HepG2 (cell line): ENCODE results near the gene ZCCHC8. TPM values are rescaled to one million over a fixed set of nuclear protein-coding genes. Genes with fewer than 3 reads are reported as not detected.

ENCODE experiments used
- ARHGAP35 ChIP-seq: sonication (generic); formaldehyde crosslinking; IDR thresholded peaks from 2 replicates; pipeline ENCODE4 v1.9.0; 2022; ENCODE audit warnings: mild to moderate bottlenecking, inconsistent platforms, moderate library complexity, missing genetic modification reagents, borderline replicate concordance
- ARID5B ChIP-seq: IDR thresholded peaks from 2 replicates; pipeline ENCODE4 v1.4.0; 2020; ENCODE audit warnings: mild to moderate bottlenecking, missing genetic modification reagents
- CBFB ChIP-seq: sonication (generic); formaldehyde crosslinking; IDR thresholded peaks from 2 replicates; pipeline ENCODE4 v1.4.0; 2020; ENCODE audit warnings: missing genetic modification reagents
- ESRRA ChIP-seq: sonication (generic); formaldehyde crosslinking; IDR thresholded peaks from 2 replicates; pipeline ENCODE4 v1.5.1; 2020; ENCODE audit warnings: mild to moderate bottlenecking, low read depth, missing genetic modification reagents
- HNRNPL ChIP-seq: fragments of 200-400 bp; formaldehyde crosslinking; IDR thresholded peaks from 2 replicates; pipeline ENCODE4 v1.6.1; 2017; ENCODE audit warnings: mild to moderate bottlenecking, low read depth, low read length
- MAZ ChIP-seq, 2 experiments: sonication (generic) in 1 of 2; formaldehyde crosslinking in 1 of 2; IDR thresholded peaks; 2 replicates each; pipeline versions ENCODE4 v1.5.0 to v1.6.1; 2012 to 2020; ENCODE audit warnings: low read depth in 2 of 2, mild to moderate bottlenecking in 2 of 2, borderline replicate concordance in 1 of 2, improper control_type of control experiment in 1 of 2, low read length in 1 of 2, missing genetic modification reagents in 1 of 2, moderate library complexity in 1 of 2
- SMAD3 ChIP-seq: sonication (generic); formaldehyde crosslinking; IDR thresholded peaks from 2 replicates; pipeline ENCODE4 v1.4.0; 2020; ENCODE audit warnings: missing genetic modification reagents
- SRF ChIP-seq: IDR thresholded peaks from 2 replicates; pipeline ENCODE4 v1.6.1; 2011; ENCODE audit warnings: mild to moderate bottlenecking, low read depth, low read length, moderate library complexity
- ZBTB25 ChIP-seq: IDR thresholded peaks from 2 replicates; pipeline ENCODE4 v1.6.1; 2018; ENCODE audit warnings: missing genetic modification reagents
- ZNF10 ChIP-seq: sonication (generic); formaldehyde crosslinking; IDR thresholded peaks from 2 replicates; pipeline ENCODE4 v1.4.0; 2020; ENCODE audit warnings: mild to moderate bottlenecking, low read depth, missing genetic modification reagents, borderline replicate concordance
- ZNF543 ChIP-seq: sonication (generic); formaldehyde crosslinking; IDR thresholded peaks from 2 replicates; pipeline ENCODE4 v1.4.0; 2020; ENCODE audit warnings: mild to moderate bottlenecking, missing genetic modification reagents
- ZNF614 ChIP-seq: IDR thresholded peaks from 2 replicates; pipeline ENCODE4 v1.6.1; 2018; ENCODE audit warnings: missing biosample characterization, missing genetic modification reagents, inconsistent platforms, borderline replicate concordance
- polyA plus RNA-seq, 8 experiments: library from polyadenylated mRNA; depleted of rRNA in 3 of 8; stranded (reverse) in 7 of 8; unstranded in 1 of 8; fragments of >200 nt; fragmentation: Illumina TruSeq in 4 of 8; extraction: Trizol in 4 of 8; gene quantifications; 2 replicates each; pipeline versions ENCODE4 v1.2.1 to v1.2.3, GENCODE V29; 2011 to 2016; ENCODE audit warnings: low read depth in 4 of 8, missing spikeins in 1 of 8, mixed read lengths in 1 of 8; ENCODE audit not compliant: insufficient read depth in 1 of 8
- total RNA-seq, 5 experiments: library from RNA; depleted of rRNA; stranded (reverse); fragments of >200 nt; fragmentation: Illumina TruSeq; extraction: Trizol; gene quantifications; 2 replicates each; pipeline ENCODE4 v1.2.3, GENCODE V29; 2016; ENCODE audit warnings: low read depth in 1 of 5
- TF ChIP-seq, protein P1 (sequence below): sonication (generic); formaldehyde crosslinking; IDR thresholded peaks from 2 replicates; pipeline ENCODE4 v1.4.0; 2020; ENCODE audit warnings: missing genetic modification reagents
- TF ChIP-seq, protein P2 (sequence below): sonication (generic); formaldehyde crosslinking; IDR thresholded peaks from 2 replicates; pipeline ENCODE4 v1.4.0; 2020; ENCODE audit warnings: mild to moderate bottlenecking, missing genetic modification reagents
- TF ChIP-seq, protein P3 (sequence below): sonication (generic); formaldehyde crosslinking; IDR thresholded peaks from 2 replicates; pipeline ENCODE4 v1.8.1; 2023; ENCODE audit warnings: mild to moderate bottlenecking, missing genetic modification reagents, borderline replicate concordance
- TF ChIP-seq, protein P4 (sequence below): IDR thresholded peaks from 2 replicates; pipeline ENCODE4 v1.6.1; 2016; ENCODE audit warnings: low read depth

ZCCHC8 gene
- total and polyA plus RNA-seq, 2 of the 13 experiments (the other 11 are each of a cell fraction or from before 2014, with no cell fraction given) = 18.6 to 20.9 TPM

- TF ChIP-seq ESRRA (CRISPR knock-in tag) (peak; percentile 44; the same call in 1 of the 2 replicates), ZNF10 (CRISPR knock-in tag) (no peak), ZNF543 (CRISPR knock-in tag) (no peak), ARID5B (CRISPR knock-in tag) (peak; percentile 97), CBFB (no peak), HNRNPL (no peak), ZBTB25 (CRISPR knock-in tag) (peak; percentile 62; the same call in 1 of the 2 replicates), ZNF614 (CRISPR knock-in tag) (peak; percentile 71), ARHGAP35 (CRISPR knock-in tag) (no peak), MAZ (IDR thresholded peaks at IDR 0.05; ENCODE audit: borderline replicate concordance, low read depth, low read length) (no peak), MAZ (CRISPR knock-in tag; IDR thresholded peaks at IDR 0.05; ENCODE audit: low read depth) (no peak), SRF (no peak), SMAD3 (CRISPR knock-in tag) (0 out of 2 replicates have a peak, but pooled peaks have one; percentile 75)
- TF ChIP-seq, protein P1, sequence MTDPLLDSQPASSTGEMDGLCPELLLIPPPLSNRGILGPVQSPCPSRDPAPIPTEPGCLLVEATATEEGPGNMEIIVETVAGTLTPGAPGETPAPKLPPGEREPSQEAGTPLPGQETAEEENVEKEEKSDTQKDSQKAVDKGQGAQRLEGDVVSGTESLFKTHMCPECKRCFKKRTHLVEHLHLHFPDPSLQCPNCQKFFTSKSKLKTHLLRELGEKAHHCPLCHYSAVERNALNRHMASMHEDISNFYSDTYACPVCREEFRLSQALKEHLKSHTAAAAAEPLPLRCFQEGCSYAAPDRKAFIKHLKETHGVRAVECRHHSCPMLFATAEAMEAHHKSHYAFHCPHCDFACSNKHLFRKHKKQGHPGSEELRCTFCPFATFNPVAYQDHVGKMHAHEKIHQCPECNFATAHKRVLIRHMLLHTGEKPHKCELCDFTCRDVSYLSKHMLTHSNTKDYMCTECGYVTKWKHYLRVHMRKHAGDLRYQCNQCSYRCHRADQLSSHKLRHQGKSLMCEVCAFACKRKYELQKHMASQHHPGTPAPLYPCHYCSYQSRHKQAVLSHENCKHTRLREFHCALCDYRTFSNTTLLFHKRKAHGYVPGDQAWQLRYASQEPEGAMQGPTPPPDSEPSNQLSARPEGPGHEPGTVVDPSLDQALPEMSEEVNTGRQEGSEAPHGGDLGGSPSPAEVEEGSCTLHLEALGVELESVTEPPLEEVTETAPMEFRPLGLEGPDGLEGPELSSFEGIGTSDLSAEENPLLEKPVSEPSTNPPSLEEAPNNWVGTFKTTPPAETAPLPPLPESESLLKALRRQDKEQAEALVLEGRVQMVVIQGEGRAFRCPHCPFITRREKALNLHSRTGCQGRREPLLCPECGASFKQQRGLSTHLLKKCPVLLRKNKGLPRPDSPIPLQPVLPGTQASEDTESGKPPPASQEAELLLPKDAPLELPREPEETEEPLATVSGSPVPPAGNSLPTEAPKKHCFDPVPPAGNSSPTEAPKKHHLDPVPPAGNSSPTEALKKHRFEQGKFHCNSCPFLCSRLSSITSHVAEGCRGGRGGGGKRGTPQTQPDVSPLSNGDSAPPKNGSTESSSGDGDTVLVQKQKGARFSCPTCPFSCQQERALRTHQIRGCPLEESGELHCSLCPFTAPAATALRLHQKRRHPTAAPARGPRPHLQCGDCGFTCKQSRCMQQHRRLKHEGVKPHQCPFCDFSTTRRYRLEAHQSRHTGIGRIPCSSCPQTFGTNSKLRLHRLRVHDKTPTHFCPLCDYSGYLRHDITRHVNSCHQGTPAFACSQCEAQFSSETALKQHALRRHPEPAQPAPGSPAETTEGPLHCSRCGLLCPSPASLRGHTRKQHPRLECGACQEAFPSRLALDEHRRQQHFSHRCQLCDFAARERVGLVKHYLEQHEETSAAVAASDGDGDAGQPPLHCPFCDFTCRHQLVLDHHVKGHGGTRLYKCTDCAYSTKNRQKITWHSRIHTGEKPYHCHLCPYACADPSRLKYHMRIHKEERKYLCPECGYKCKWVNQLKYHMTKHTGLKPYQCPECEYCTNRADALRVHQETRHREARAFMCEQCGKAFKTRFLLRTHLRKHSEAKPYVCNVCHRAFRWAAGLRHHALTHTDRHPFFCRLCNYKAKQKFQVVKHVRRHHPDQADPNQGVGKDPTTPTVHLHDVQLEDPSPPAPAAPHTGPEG (CRISPR knock-in tag) = no peak
- TF ChIP-seq, protein P2, sequence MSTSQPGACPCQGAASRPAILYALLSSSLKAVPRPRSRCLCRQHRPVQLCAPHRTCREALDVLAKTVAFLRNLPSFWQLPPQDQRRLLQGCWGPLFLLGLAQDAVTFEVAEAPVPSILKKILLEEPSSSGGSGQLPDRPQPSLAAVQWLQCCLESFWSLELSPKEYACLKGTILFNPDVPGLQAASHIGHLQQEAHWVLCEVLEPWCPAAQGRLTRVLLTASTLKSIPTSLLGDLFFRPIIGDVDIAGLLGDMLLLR (CRISPR knock-in tag) = no peak
- TF ChIP-seq, protein P3, sequence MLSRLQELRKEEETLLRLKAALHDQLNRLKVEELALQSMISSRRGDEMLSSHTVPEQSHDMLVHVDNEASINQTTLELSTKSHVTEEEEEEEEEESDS (CRISPR knock-in tag) = no peak
- TF ChIP-seq, protein P4, sequence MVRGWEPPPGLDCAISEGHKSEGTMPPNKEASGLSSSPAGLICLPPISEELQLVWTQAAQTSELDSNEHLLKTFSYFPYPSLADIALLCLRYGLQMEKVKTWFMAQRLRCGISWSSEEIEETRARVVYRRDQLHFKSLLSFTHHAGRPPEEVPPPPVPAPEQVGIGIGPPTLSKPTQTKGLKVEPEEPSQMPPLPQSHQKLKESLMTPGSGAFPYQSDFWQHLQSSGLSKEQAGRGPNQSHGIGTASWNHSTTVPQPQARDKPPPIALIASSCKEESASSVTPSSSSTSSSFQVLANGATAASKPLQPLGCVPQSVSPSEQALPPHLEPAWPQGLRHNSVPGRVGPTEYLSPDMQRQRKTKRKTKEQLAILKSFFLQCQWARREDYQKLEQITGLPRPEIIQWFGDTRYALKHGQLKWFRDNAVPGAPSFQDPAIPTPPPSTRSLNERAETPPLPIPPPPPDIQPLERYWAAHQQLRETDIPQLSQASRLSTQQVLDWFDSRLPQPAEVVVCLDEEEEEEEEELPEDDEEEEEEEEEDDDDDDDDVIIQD (CRISPR knock-in tag) = peak; percentile 82
These were observed 11.7 kb downstream of the ZCCHC8 start (continued) for GRCh38 chr12:122489038-122489437.
